ENCODE data around the gene NHLRC1.
"Not testable (repeated sequence)": the region's sequence is repeated elsewhere in the genome, so short reads cannot be mapped to it uniquely, and the experiment has no call there.

The NHLRC1 gene

GRCh38 chr6:18151801-18152200 lies 29.3 kb upstream of the NHLRC1 start:
- ChIA-PET POLR2A (no interaction called here), CTCF (no interaction called here)
- H3K27me3 ChIP-seq (replicated peaks in 2 of 5; ENCODE audit: control insufficient read depth in 4 of 5, insufficient read depth in 5 of 5, low read length in 4 of 5) = no peaks in the 10 kb centered on the region
- H3K9me3 ChIP-seq (ENCODE audit: control extremely low read depth in 1 of 5, control insufficient read depth in 4 of 5, insufficient read depth in 2 of 5, low read depth in 1 of 5, low read length in 4 of 5) = no peaks in the 10 kb centered on the region
- peaks cover 0 to 8% (median 3%) of the 10 kb centered on the region in 4 experiments for H3K36me3 ChIP-seq (ENCODE audit: control insufficient read depth in 4 of 4, insufficient read depth in 4 of 4, low read length in 3 of 4)
- no peak for DNase-seq
- H3K27ac ChIP-seq (ENCODE audit: insufficient read depth in 1 of 2, low read depth in 1 of 2, low read length in 2 of 2, poor library complexity in 1 of 2, severe bottlenecking in 2 of 2) = no peak overlapping the region
- H3K4me3 ChIP-seq (ENCODE audit: control insufficient read depth in 1 of 7, extremely low read depth in 1 of 7, insufficient read depth in 4 of 7, low read depth in 2 of 7, low read length in 6 of 7) = no peak overlapping the region
- H3K4me1 ChIP-seq (ENCODE audit: control extremely low read depth in 1 of 4, control insufficient read depth in 4 of 4, insufficient read depth in 4 of 4, low read length in 3 of 4) = peaks cover 14 to 32% (median 26%) of the 10 kb centered on the region in 4 experiments
- WGBS (ENCODE audit: insufficient coverage) = 100% methylated on average over 1 of the region's 3 CpGs

GRCh38 chr6:18151391-18151790 lies 28.9 kb upstream of the NHLRC1 start:
- H3K27me3 ChIP-seq (replicated peaks in 2 of 5; ENCODE audit: control insufficient read depth in 4 of 5, insufficient read depth in 5 of 5, low read length in 4 of 5); POLR2A ChIA-PET; H3K4me3 ChIP-seq (ENCODE audit: control insufficient read depth in 1 of 7, extremely low read depth in 1 of 7, insufficient read depth in 4 of 7, low read depth in 2 of 7, low read length in 6 of 7); DNase-seq; H3K36me3 ChIP-seq (ENCODE audit: control insufficient read depth in 4 of 4, insufficient read depth in 4 of 4, low read length in 3 of 4); H3K27ac ChIP-seq (ENCODE audit: insufficient read depth in 1 of 2, low read depth in 1 of 2, low read length in 2 of 2, poor library complexity in 1 of 2, severe bottlenecking in 2 of 2); H3K9me3 ChIP-seq (ENCODE audit: control extremely low read depth in 1 of 5, control insufficient read depth in 4 of 5, insufficient read depth in 2 of 5, low read depth in 1 of 5, low read length in 4 of 5): not testable (repeated sequence)
- CTCF ChIA-PET = interaction anchor here (0.7 to 0.9 kb wide), 2 partner anchors 94 to 164 kb away, joined by 3 read pairs; partner anchors contain the start of gene KIF13A
- WGBS (ENCODE audit: insufficient coverage) = 90% methylated on average over 2 of the region's 3 CpGs
- H3K4me1 ChIP-seq (ENCODE audit: control extremely low read depth in 1 of 4, control insufficient read depth in 4 of 4, insufficient read depth in 4 of 4, low read length in 3 of 4) = peaks cover 14 to 29% (median 24%) of the 10 kb centered on the region in 4 experiments

GRCh38 chr6:18148304-18149025 lies 26.0 kb upstream of the NHLRC1 start:
- H3K27me3 ChIP-seq (replicated peaks in 2 of 5; ENCODE audit: control insufficient read depth in 4 of 5, insufficient read depth in 5 of 5, low read length in 4 of 5) = no peaks in the 10 kb centered on the region
- no peaks in the 10 kb centered on the region for H3K9me3 ChIP-seq (ENCODE audit: control extremely low read depth in 1 of 5, control insufficient read depth in 4 of 5, insufficient read depth in 2 of 5, low read depth in 1 of 5, low read length in 4 of 5)
- DNase-seq = no peak
- H3K36me3 ChIP-seq (ENCODE audit: control insufficient read depth in 4 of 4, insufficient read depth in 4 of 4, low read length in 3 of 4) = peaks cover 0 to 11% (median 5%) of the 10 kb centered on the region in 4 experiments
- no peak overlapping the region for H3K4me3 ChIP-seq (ENCODE audit: control insufficient read depth in 1 of 7, extremely low read depth in 1 of 7, insufficient read depth in 4 of 7, low read depth in 2 of 7, low read length in 6 of 7)
- ChIA-PET CTCF (no interaction called here), POLR2A (no interaction called here)
- WGBS (ENCODE audit: insufficient coverage) = 100% methylated on average over 1 of the region's 5 CpGs
- H3K27ac ChIP-seq (ENCODE audit: insufficient read depth in 1 of 2, low read depth in 1 of 2, low read length in 2 of 2, poor library complexity in 1 of 2, severe bottlenecking in 2 of 2) = no peak overlapping the region
- peaks cover 4 to 12% (median 7%) of the 10 kb centered on the region in 4 experiments for H3K4me1 ChIP-seq (ENCODE audit: control extremely low read depth in 1 of 4, control insufficient read depth in 4 of 4, insufficient read depth in 4 of 4, low read length in 3 of 4)

- peaks cover 4 to 17% (median 12%) of the 10 kb centered on the region in 4 experiments for H3K36me3 ChIP-seq (ENCODE audit: control insufficient read depth in 4 of 4, insufficient read depth in 4 of 4, low read length in 3 of 4)
- DNase-seq = no peak
- H3K4me3 ChIP-seq (ENCODE audit: control insufficient read depth in 1 of 7, extremely low read depth in 1 of 7, insufficient read depth in 4 of 7, low read depth in 2 of 7, low read length in 6 of 7) = no peak overlapping the region
- no CpG with 5 or more reads among the region's 2 CpGs for WGBS (ENCODE audit: insufficient coverage)
- H3K4me1 ChIP-seq (ENCODE audit: control extremely low read depth in 1 of 4, control insufficient read depth in 4 of 4, insufficient read depth in 4 of 4, low read length in 3 of 4) = peaks cover 0 to 3% (median under 1%) of the 10 kb centered on the region in 4 experiments
- no peaks in the 10 kb centered on the region for H3K9me3 ChIP-seq (ENCODE audit: control extremely low read depth in 1 of 5, control insufficient read depth in 4 of 5, insufficient read depth in 2 of 5, low read depth in 1 of 5, low read length in 4 of 5)
- H3K27ac ChIP-seq (ENCODE audit: insufficient read depth in 1 of 2, low read depth in 1 of 2, low read length in 2 of 2, poor library complexity in 1 of 2, severe bottlenecking in 2 of 2) = no peak overlapping the region
- no peaks in the 10 kb centered on the region for H3K27me3 ChIP-seq (replicated peaks in 2 of 5; ENCODE audit: control insufficient read depth in 4 of 5, insufficient read depth in 5 of 5, low read length in 4 of 5)
- ChIA-PET POLR2A (interaction anchor here (0.8 kb wide), 1 partner anchor 13 kb away, joined by 4 read pairs; no protein-coding TSS in a partner anchor), CTCF (no interaction called here)
Observed at GRCh38 chr6:18147616-18148015, 25.1 kb upstream of the NHLRC1 start.

DNA sequence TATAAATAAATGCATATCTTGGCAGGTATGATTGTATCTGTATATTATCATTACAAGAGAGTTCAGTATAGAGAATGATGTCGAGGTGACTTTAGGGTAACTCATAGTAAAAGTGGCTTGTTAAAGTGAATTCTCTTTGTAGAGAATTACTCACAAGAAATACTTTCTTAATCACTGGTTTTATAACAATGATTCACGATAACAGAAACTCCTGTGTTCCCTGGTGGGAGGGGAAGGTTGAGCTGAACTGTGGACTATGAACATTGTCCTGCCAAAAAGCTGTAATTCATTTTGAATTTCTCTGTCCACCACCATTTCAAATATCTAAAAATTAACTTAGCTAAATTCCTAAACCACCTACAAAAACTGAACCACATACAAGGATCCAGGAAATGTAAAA lies 24.7 kb upstream of the NHLRC1 start:
- no peak overlapping the region for H3K4me3 ChIP-seq (ENCODE audit: control insufficient read depth in 1 of 7, extremely low read depth in 1 of 7, insufficient read depth in 4 of 7, low read depth in 2 of 7, low read length in 6 of 7)
- WGBS (ENCODE audit: insufficient coverage) = no CpG with 5 or more reads among the region's 2 CpGs
- ChIA-PET POLR2A (interaction anchor here (0.8 kb wide), 1 partner anchor 13 kb away, joined by 4 read pairs; no protein-coding TSS in a partner anchor), CTCF (no interaction called here)
- H3K36me3 ChIP-seq (ENCODE audit: control insufficient read depth in 4 of 4, insufficient read depth in 4 of 4, low read length in 3 of 4) = peaks cover 5 to 21% (median 15%) of the 10 kb centered on the region in 4 experiments
- DNase-seq = no peak
- no peaks in the 10 kb centered on the region for H3K9me3 ChIP-seq (ENCODE audit: control extremely low read depth in 1 of 5, control insufficient read depth in 4 of 5, insufficient read depth in 2 of 5, low read depth in 1 of 5, low read length in 4 of 5)
- H3K27me3 ChIP-seq (replicated peaks in 2 of 5; ENCODE audit: control insufficient read depth in 4 of 5, insufficient read depth in 5 of 5, low read length in 4 of 5) = no peaks in the 10 kb centered on the region
- no peak overlapping the region for H3K27ac ChIP-seq (ENCODE audit: insufficient read depth in 1 of 2, low read depth in 1 of 2, low read length in 2 of 2, poor library complexity in 1 of 2, severe bottlenecking in 2 of 2)
- H3K4me1 ChIP-seq (ENCODE audit: control extremely low read depth in 1 of 4, control insufficient read depth in 4 of 4, insufficient read depth in 4 of 4, low read length in 3 of 4) = no peaks in the 10 kb centered on the region

DNA sequence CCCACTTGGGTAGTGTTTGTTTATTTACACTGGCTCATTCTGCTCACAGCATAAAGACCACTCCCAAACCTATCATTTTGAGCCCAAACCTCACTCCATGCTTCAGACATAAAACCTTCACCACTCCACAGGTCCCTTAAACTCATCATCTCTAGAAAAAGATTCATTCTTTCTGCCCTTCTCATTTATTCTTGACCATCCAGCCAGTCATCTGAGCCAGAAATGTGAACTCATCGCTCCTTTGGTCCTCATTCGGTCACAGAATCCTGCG lies 20.0 kb upstream of the NHLRC1 start:
- H3K9me3 ChIP-seq (ENCODE audit: control extremely low read depth in 1 of 5, control insufficient read depth in 4 of 5, insufficient read depth in 2 of 5, low read depth in 1 of 5, low read length in 4 of 5) = no peaks in the 10 kb centered on the region
- DNase-seq = no peak
- H3K27me3 ChIP-seq (replicated peaks in 2 of 5; ENCODE audit: control insufficient read depth in 4 of 5, insufficient read depth in 5 of 5, low read length in 4 of 5) = no peaks in the 10 kb centered on the region
- peaks cover 9 to 47% (median 27%) of the 10 kb centered on the region in 4 experiments for H3K36me3 ChIP-seq (ENCODE audit: control insufficient read depth in 4 of 4, insufficient read depth in 4 of 4, low read length in 3 of 4)
- no peak overlapping the region for H3K4me3 ChIP-seq (ENCODE audit: control insufficient read depth in 1 of 7, extremely low read depth in 1 of 7, insufficient read depth in 4 of 7, low read depth in 2 of 7, low read length in 6 of 7)
- H3K4me1 ChIP-seq (ENCODE audit: control extremely low read depth in 1 of 4, control insufficient read depth in 4 of 4, insufficient read depth in 4 of 4, low read length in 3 of 4) = no peaks in the 10 kb centered on the region
- ChIA-PET CTCF (no interaction called here), POLR2A (no interaction called here)
- WGBS (ENCODE audit: insufficient coverage) = 100% methylated on average over 3 of the region's 3 CpGs
- no peak overlapping the region for H3K27ac ChIP-seq (ENCODE audit: insufficient read depth in 1 of 2, low read depth in 1 of 2, low read length in 2 of 2, poor library complexity in 1 of 2, severe bottlenecking in 2 of 2)

GRCh38 chr6:18141805-18142590 lies 19.5 kb upstream of the NHLRC1 start:
- Histone ChIP-seq H3K36me3 (ENCODE audit: control insufficient read depth in 4 of 4, insufficient read depth in 4 of 4, low read length in 3 of 4) (peaks cover 13 to 43% (median 27%) of the 10 kb centered on the region in 4 experiments), H3K9me3 (ENCODE audit: control extremely low read depth in 1 of 5, control insufficient read depth in 4 of 5, insufficient read depth in 2 of 5, low read depth in 1 of 5, low read length in 4 of 5) (no peaks in the 10 kb centered on the region), H3K27me3 (replicated peaks in 2 of 5; ENCODE audit: control insufficient read depth in 4 of 5, insufficient read depth in 5 of 5, low read length in 4 of 5) (no peaks in the 10 kb centered on the region), H3K27ac (ENCODE audit: insufficient read depth in 1 of 2, low read depth in 1 of 2, low read length in 2 of 2, poor library complexity in 1 of 2, severe bottlenecking in 2 of 2) (no peak overlapping the region), H3K4me1 (ENCODE audit: control extremely low read depth in 1 of 4, control insufficient read depth in 4 of 4, insufficient read depth in 4 of 4, low read length in 3 of 4) (no peaks in the 10 kb centered on the region), H3K4me3 (ENCODE audit: control insufficient read depth in 1 of 7, extremely low read depth in 1 of 7, insufficient read depth in 4 of 7, low read depth in 2 of 7, low read length in 6 of 7) (no peak overlapping the region)
- no peak for DNase-seq
- WGBS (ENCODE audit: insufficient coverage) = over 99% methylated on average over 12 of the region's 13 CpGs
- ChIA-PET CTCF (interaction anchor here (1.7 kb wide), 1 partner anchor 8 kb away, joined by 4 read pairs; no protein-coding TSS in a partner anchor), POLR2A (no interaction called here)

Measured in common myeloid progenitor, CD34-positive (primary cell).